HL-60/S4 (cell line): ENCODE results near the gene KNDC1.

Source experiments
- in situ Hi-C: fragments of 300-500 bp; cut with MboI; formaldehyde crosslinking; loops from 2 replicates; pipeline ENCODE4 v1.14.3; 2022; ENCODE audit warnings: low sequenced_read_pairs

KNDC1 gene

DNA sequence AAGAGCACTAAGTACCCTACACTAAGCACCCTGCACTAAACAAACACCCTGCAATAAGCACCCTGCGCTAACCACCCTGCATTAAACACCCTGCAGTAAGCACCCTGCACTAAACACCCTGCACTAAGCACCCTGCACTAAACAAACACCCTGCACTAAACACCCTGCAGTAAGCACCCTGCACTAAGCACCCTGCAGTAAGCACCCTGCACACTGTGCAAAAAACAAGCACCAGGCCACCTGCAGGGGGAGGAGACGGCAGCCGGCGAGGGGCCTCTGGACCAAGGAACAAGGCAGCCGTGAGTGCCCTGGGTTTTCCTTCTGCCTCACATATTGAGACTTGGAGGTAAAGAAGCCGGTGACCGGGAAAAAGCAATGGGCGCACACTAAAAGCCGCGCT is 30.2 kb downstream of the KNDC1 start:
- in situ Hi-C loops: no loop called here

DNA sequence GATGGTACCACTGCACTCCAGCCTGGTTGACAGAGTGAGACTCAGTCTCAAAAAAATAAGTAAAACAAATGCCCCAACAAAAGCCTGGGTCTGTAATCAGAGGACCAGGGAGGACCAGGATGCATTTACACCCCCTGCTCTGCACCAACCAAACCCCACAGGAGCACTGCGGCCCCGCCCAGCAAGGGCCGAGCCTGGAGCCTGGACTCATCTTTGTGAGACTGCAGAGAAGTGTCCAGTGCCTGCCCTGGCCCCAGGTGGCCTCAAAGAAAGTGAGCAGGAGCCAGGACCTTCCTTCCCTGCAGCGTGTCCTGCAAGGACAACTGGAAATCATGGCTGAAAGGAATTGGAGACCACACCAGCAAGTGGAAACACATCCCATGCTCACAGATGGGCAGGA is 31.6 kb downstream of the KNDC1 start:
- in situ Hi-C loops: no loop called here

DNA sequence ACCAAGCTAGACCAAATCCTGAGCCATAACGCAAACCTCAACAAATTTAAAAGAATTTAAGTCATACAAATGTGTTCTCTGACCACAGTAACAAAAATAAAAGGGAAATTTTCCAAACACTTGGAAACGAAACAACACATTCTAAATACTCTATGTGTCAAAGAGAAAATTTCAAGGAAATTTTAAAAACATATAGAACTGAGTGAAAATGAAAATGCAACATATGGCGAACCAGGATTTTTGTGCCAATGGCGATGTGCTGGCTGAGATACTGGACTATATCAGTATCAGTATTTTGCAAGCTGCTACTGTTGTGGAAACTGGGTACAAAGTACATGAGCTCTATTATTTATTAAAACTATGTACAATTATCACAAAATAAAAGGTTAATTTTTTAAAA is 34.1 kb downstream of the KNDC1 start:
- in situ Hi-C loops: no loop called here

DNA sequence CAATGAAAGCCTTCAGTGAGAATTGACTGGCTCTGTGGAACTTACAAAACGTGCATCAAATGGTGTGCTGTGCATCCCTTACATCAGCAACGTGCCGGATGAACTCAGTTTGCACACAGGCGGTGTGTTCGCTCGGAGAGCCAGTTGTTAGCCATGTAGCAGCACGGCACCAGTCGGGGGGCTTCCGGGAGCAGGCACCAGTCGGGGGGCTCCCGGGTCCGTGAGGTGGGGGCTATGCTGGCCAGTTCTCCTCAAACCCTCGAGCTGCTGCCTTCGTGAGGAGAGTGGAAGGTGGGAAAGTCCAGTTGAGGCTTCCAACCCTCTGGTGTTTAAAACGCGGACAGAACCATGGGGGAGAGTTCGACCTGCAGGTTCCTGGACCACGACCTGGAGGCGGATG is 35.1 kb downstream of the KNDC1 start:
- in situ Hi-C loops: no loop called here

DNA sequence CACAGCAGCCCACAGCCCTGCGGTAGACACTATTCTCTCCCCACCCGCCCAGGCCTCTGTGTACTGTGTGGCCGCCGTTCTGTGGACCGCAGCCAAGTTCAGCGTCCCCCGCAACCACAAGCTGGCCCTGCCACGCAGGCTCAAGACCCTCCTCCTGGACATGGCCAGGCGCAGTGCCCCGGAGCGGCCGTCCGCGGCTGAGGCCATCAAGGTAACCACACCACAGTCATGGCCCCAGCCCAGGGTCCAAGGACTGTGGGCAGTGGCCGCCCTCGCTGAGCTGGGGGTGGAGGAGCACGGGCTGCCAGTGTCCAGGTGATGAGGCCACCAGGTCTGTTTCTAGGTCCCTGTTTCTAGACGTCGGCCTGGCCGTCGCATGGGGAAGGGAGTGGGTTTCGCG is 35.6 kb downstream of the KNDC1 start:
- in situ Hi-C loops: no loop called here

DNA sequence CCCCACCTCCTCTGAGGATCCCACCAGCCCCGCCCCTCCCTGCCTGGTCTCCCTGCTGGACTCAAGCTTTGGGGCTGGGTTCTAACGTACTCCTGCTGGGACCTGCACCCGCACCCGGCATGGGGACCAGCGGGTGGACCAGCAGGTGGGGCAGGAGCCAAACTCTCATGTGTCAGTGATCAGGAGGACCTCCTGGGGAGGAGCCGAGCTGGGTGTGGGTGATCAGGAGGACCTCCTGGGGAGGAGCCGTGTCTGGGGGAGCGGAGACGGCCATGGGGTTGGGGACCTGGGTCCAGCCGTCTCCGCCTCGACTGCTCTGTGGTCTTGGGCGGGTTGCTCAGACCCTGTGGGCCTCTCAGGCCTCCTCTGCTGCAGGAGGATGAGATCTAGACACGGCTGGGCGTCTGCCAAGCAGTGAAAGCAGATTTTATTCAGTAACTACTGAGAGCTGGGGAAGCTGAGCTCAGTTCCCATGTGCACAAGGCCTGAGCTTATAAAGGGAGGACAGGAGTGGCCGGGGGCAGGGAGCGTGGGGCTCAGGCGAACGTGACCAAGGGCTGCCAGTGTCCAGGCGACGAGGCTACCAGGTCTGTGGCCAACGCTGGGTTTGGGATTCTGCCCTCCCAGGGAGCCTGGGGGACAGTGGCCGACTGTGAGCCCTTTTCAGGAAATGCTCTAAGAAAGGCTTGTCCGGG is 36.3 kb downstream of the KNDC1 start:
- in situ Hi-C loops: no loop called here

DNA sequence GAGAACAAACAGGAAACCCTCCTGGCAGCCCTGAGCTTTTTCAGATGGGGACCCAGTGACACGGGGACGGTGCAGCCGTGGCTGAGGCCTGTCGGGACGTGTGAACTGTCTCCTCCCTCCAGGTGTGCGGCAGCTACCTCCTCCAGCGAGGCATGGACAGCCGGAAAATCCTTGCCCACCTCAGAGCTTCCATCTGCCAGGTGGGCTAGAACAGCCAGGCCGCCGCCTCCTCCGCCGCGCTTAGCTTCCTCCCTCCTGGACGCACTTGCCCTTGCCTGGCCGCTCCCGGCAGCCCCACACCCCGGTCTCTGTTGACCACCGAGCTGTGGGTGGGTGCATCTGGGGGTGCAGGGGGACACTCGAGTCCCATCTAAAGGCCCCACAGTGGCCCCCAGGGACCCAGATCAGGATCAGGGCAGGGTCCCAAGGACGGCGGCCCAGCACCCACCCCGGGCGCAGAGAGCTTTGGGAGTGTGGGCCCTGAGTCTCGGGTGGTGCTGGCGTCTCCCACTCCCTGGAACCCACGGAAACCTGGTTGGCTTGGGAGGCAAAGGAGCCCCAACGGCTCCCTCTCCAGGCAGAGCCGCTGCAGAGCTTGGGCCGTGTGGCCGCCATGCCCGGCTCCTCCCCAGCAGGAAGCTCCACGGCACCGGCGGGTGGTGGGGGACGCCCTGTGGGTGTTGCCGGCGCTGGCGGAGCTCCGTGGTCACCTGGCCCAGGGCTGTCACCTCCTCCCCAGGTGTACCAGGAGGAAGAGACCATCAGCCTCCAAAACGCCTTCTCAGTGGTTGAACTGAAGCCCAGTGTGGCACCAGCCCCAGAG is 37.1 kb downstream of the KNDC1 start:
- in situ Hi-C loops: no loop called here

DNA sequence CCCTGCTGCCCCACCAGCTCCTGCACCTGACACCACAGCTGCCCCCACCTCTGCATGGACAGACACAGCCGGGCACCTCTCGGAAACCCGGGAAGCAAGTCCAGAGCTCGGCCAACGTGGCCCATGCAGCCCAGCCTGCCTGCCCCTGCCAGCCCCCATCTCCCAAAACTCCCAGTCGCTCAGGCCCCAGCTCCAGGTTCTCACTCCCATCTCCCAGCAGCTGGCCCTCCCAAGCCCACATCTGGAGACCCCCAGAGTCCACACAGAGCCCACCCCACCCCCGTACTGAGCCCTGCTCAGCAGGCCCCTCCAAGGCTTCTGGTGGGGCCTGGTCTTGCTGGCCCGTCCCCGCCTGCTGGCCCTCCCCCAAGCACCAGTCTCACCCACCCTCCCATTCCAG is 37.8 kb downstream of the KNDC1 start:
- in situ Hi-C loops: no loop called here

DNA sequence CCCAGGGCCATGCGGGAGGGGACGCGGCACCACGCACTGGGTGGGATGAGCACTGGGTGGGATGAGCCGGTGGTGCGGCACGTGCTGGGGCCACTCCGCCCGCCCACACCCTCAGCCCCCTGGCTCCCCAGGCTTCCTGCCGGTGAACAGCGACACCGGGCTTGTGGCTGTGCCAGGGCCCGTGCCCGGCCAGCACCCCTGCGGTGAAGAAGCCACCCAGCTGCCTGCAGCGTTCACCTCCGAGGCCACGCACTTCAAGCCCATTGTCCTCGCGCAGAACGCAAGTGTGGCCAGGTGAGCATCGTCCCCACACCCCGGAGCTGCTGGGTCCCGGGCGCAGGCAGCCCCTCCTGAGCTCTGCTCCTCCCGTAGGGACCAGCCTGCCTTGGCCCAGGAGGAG is 38.2 kb downstream of the KNDC1 start:
- in situ Hi-C loops: no loop called here

DNA sequence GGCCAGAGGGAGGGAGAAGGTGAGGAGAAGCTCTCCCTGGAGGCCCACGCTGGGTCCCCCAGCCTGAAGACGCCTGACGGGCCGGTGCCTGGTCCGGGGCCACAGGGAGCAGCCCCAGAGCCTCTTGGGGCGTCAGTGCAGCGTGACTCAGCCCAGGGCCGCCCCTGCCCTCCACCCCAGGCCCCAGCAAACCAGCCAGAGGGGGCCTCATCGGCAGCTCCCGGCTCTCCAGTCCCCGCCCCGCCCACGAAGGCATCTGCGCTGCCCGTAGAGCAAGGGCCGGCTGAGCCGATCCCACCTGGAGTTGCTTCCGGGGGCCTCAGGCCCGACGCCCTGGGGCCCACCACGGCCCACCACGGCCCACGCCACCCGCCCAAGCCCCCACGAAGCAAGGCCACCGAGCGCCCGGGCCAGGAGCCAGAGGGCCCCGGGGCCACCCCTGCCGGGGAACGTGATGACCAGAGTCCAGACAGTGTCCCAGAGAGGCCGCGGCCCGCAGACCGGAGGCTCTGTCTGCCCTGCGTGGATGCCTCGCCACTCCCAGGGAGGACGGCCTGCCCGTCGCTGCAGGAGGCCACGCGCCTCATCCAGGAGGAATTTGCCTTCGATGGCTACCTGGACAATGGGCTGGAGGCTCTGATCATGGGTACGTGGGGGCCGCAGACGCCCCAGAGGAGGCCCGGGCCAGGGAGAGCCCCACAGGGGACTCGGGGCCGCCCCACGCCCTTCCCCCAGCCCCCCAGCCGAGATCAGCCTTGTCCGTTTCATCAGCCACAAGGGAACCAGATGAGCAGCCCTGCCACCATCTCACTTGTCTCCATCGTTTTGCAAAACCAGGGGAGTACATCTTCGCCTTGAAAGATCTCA is 38.8 kb downstream of the KNDC1 start:
- in situ Hi-C loops: no loop called here

DNA sequence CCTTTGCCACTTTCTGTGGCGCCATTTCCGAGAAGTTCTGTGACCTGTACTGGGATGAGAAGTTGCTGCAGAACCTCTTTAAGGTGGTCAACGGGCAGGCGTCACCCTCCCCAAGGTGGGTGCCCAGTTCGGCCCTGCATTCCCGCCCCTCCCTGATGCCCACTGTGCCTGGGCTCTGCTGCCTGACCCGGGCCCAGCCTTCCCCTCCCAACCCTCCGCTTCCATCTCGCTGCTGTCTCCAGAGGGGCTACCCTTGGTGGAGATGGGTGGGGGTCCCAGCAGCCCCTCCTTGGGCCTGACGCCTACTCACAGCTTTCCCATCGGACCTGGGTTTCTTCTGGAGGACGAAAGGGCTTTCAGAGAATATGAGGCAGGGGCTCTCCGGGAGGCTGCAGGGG is 39.5 kb downstream of the KNDC1 start:
- in situ Hi-C loops: no loop called here

DNA sequence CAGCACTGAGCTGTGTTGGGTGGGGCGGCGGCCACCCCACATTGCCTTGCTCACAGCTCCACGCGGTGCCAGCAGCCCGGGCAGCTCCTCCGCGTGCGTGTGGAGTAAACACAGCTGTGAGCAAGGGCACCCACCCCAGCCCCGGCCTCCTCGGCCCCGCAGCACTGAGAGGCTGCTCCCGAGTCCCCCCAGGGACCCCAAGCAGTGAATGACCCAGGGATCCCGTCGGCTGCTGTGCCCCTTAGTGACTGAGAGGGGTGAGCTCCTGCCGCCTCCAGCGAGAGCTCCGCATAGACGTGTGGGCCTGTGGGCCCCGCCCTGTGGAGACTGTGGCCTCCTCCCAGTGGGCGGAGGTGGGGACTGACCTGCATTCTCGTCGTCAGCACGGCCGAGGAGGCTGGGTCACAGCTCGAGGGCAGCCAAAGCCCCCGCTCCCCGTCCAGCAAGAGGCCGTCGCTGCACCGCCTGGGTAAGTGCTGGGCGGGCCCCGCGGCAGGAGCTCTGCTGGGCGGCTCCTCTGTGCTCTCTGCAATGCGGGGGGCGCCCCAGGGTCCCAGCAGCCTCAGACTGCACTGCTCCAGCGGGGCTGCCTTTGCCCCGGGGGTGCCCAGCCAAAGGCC is 40.1 kb downstream of the KNDC1 start:
- in situ Hi-C loops: no loop called here

DNA sequence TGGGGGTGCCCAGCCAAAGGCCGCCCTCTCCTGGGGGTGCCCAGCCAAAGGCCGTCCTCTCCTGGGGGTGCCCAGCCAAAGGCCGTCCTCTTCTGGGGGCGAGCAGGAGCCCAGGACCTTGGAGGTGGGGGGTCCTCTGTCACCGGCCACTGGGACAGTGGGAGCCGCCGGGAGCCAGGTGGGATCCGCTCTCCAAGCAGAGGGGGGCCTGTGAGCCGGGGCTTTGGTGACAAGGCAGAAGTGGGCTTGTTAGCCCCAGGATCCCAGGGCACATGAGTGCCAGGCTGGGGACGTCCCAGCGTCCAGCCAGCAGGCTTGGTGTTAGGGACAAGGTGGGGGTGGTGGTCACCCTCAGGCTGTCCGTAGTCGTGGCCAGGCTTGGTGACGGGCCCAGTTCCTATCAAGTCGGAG is 40.6 kb downstream of the KNDC1 start:
- in situ Hi-C loops: no loop called here

DNA sequence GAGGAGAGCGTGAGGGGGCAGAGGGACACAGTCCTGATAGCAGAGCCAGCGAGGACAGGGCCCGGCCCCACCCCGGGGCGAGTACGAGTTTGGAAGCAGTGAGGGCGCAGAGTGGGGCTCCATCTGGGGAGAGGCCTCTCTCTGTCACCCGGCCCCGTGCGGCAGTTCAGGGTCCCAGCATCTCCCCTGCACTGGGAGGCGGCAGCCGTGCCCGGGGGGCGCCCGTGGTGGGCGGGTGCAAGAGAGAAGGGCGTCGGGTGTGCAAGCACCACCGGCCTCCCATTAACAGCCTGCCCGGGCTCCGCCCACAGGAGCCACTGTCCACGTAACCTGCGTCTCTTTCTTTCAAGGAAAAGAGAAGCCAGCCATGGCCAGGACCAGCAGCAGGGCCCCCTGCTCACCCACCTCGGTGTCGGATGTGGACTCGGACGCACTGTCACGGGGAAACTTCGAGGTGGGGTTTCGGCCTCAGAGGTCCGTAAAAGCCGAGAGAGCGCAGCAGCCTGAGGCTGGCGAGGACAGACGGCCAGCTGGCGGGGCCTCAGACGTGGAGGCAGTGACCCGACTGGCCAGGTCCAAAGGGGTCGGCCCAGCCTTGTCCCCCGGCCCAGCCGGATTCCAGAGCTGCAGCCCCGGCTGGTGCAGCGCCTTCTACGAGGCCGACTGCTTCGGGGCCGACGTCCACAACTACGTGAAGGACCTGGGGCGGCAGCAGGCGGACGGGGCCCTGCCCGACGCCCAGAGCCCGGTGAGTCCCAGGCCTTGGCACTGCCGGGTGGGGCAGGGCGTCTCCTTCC is 41.3 kb downstream of the KNDC1 start:
- in situ Hi-C loops: no loop called here

DNA sequence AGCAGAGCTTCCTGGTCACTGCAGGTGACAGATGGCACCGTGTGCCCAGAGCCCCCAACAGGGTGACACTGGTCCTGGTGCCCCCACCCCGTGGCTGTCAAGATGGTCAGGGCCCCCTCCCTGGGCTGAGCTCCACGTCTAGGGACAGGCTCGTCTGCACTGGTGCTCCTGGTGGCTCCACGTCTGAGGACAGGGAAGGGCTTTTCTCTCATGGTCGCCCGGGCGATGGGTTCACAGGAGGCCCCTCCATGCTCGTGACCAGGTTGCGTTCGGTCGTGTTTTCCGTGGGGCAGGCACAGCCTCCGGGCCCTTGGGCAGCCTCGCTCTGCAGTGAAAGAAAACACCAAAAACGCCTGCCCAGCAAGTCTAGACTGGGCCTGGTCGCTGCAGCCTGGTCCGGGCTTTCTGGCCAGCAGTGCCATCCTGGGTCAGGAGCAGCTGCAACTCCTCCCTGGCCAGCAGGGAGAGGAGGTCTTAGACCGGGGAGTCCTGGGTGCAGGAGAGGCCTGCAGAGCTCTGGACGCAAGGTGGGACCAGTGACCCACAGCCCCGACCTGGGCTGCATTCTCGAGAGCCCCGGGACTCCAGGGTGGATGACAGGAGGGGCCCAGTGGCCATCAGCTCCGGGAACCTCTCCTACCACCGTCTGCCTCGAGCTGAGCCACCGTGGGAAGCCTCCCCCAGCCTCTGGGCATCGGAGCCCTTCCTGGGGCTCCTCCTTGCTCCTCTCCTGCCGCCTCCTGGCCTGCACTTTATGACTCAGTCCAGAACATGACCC is 42.1 kb downstream of the KNDC1 start:
- in situ Hi-C loops: no loop called here

DNA sequence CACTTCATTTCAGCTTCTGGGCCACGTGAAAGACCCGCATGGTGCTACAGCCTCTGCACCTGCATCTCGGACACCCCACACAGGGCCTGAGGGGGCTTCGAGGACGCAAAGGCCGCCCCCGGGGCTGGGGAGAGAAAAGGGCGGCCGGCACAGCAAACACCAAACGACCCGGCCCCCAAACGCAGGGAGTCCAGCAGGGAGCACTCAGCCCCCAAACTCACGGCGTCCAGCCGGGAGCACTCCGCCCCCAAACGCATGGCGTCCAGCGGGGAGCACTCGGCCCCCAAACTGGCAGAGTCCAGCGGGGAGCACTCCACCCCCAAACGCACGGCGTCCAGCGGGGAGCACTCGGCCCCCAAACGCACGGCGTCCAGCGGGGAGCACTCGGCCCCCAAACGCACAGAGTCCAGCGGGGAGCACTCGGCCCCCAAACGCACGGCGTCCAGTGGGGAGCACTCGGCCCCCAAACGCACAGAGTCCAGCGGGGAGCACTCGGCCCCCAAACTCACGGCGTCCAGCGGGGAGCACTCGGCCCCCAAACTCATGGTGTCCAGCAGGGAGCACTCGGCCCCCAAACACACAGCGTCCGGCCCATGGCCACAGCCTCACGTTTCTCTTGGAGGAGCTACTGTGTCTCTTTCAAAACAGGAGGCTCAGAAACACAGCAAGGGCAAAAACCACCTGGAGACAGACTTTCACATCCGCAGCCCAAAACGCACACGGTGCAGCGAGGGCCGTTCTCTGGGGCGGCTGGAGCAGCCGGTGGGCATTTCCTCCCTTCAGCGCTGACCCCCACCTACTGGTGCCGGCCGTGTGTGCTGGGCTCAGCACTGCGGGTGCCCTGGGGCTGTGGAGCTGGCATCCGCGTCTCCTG is 43.0 kb downstream of the KNDC1 start:
- in situ Hi-C loops: no loop called here

DNA sequence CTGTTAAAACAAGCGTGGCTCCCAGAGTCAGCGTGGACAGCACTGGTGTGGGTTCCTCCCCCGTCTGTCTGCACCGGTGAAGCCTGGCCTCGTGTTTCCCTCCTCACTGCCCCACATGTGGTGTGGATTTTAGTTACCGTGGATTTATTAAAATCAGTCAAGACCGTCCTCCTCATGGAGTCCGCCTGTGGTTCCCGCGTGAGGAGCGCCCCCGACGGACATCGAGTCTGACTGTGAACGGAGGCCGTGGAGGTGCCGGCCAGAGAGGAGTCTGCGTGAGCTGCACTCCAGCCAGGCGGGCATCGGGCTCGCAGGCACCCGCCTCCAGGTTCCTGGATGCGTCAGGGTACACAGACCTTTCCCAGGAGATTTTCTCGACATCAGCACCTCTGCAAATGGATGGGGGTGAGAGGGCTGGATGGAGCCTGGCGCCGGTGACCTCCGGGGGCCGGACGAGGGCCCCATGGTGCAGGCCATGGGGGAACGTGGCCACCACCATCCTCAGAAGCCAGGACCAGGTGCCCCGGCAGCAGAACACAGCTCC is 43.7 kb downstream of the KNDC1 start:
- in situ Hi-C loops: no loop called here

DNA sequence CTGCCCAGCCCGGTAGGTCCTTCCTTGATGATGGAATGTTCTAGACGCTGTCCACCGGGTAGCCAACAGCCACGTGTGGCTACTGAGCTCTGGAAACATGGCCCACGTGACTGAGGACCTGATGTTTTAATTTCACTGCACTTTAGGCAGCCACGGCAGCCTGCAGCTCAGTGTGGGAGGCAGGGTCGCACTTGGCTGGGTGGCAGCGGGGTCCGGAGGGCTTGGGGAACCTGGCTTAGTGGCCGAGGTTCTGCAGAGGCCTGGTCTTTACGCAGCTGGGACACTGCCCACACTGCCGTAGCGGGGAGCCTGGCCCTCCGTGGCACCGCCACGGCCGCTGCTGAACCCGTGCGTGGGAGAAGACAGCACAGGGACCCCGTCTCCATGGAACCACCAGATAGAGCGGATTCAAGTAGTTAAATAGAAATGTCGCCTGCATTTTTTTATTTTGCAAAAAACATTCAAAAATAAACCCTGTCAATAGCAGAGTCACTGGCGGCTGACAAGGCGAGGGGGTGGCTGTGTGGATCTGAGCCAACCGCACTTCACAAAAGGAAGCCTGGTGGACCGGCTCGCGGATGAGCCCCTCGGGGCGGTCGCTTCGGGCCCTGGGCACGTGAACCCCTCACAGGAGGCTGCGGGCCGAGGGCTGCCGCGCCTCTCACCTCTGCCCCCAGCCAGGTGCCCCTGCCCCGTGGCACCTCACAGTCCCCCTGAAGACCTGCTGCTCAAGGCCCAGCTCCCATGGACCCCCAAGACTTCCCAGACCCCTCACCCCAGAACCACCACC is 44.4 kb downstream of the KNDC1 start:
- in situ Hi-C loops: no loop called here
